Measurements from ENCODE around the gene KY.

Gene KY

DNA sequence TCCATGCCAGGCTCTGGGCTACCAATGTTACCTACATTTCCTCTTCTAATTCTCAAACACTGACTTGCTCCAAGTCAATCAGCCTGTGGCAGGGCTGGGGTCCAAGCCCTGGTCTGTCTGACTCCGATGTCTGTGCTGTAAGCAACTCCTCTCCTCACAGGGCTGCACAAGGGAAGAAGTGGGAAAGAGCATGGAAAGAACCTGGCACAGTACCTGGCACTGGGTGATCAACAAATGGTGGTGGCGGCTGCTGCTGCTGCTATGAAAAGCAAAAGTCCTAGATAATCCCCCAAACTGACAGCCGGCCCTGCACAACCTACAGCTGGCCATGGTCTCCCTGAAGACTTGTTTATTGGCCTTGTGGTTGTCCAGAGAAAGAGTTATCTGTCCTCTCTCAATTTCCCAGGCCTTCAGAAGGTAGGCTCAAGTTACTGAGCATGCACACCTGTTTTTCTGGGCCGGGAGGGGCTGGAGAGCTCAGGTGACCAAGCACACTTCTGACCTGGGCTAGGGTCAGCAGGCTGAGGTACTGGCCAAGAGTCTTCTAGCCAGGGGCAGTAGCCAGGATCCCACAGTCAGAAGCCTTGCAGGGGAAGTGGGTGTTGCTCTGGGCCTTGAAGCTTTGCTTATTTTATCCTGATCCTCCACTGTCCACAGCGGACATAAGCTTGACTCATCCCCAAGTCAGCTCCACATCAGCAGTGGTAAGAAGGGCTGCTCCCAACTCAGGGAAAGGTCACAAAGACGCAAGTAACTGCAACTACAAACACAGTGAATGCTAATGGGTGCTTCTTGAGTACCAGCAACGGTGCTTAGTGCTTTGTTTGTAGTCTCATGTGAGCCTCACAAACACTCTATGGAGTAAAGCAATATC, 35.3 kb upstream of the KY start:
- DNase-seq: no peak
- H3K4me1 ChIP-seq: no peaks in the 10 kb centered on the region
- TF ChIP-seq, protein P1, sequence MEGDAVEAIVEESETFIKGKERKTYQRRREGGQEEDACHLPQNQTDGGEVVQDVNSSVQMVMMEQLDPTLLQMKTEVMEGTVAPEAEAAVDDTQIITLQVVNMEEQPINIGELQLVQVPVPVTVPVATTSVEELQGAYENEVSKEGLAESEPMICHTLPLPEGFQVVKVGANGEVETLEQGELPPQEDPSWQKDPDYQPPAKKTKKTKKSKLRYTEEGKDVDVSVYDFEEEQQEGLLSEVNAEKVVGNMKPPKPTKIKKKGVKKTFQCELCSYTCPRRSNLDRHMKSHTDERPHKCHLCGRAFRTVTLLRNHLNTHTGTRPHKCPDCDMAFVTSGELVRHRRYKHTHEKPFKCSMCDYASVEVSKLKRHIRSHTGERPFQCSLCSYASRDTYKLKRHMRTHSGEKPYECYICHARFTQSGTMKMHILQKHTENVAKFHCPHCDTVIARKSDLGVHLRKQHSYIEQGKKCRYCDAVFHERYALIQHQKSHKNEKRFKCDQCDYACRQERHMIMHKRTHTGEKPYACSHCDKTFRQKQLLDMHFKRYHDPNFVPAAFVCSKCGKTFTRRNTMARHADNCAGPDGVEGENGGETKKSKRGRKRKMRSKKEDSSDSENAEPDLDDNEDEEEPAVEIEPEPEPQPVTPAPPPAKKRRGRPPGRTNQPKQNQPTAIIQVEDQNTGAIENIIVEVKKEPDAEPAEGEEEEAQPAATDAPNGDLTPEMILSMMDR (IDR thresholded peaks at IDR 0.05): no peak
- no peaks in the 10 kb centered on the region for H3K36me3 ChIP-seq
- intact Hi-C loops (cut with DNase I; ENCODE audit: low total_unique reads): no loop called here
- H3K4me3 ChIP-seq: no peak overlapping the region
- no peak overlapping the region for H3K27ac ChIP-seq
- H3K27me3 ChIP-seq: no peaks in the 10 kb centered on the region
- no peaks in the 10 kb centered on the region for H3K9me3 ChIP-seq

- no peaks in the 10 kb centered on the region for H3K27me3 ChIP-seq
- TF ChIP-seq, protein P1 (IDR thresholded peaks at IDR 0.05): no peak
These were observed 31.5 kb upstream of the KY start for GRCh38 chr3:134682196-134682880.

GRCh38 chr3:134681522-134681900, 30.7 kb upstream of the KY start:
- Histone ChIP-seq H3K4me3 (no peak overlapping the region), H3K4me1 (peaks cover 0 to 10% (median 3%) of the 10 kb centered on the region in 4 donors), H3K27me3 (no peaks in the 10 kb centered on the region), H3K27ac (no peak overlapping the region), H3K36me3 (no peaks in the 10 kb centered on the region), H3K9me3 (no peaks in the 10 kb centered on the region)
- no peak for DNase-seq
- TF ChIP-seq, protein P1 (IDR thresholded peaks at IDR 0.05): no peak
- intact Hi-C loops (cut with DNase I; ENCODE audit: low total_unique reads): no loop called here

More at GRCh38 chr3:134682196-134682880, 31.5 kb upstream of the KY start:
- Histone ChIP-seq H3K4me3 (no peak overlapping the region), H3K36me3 (no peaks in the 10 kb centered on the region), H3K27ac (no peak overlapping the region), H3K4me1 (peaks cover 0 to 9% (median 3%) of the 10 kb centered on the region in 4 donors), H3K9me3 (no peaks in the 10 kb centered on the region)
- intact Hi-C loops (cut with DNase I; ENCODE audit: low total_unique reads): no loop called here
- DNase-seq: no peak

DNA sequence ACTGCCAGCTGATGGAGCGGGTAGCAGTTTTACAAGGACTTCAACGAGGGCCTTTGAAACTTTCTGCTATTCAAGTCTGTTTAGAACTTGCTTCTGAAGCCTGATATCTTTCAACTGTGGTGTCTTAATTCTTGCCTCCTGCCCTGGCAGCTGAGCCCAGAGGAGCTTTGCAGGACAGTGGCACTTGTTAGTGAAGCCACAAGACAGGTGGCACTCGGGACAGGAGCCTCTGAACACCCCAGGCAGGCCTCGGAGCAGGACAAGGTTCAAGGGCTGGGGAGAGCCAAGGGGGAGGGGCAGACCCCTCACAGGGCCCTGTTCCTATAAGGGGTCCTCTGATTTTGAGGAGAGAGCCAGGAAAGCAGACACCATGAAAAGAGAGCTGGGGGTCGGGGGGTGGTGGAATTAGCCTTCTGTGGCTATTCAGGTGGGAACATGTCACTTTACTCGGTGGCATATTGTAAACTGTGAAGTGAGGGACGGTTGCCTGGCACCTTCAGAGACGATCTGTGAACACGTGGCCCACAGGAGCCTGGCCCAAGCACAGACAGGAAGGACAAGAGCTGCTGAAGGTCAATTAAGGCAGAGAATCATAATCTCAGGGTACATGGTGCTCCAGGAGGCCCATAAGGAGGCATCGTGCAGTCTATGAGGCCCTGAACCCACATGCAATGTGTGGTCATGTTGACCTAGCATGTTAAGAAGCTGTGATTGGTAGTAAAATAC, 30.1 kb upstream of the KY start:
- no peak for DNase-seq
- no peaks in the 10 kb centered on the region for H3K27me3 ChIP-seq
- H3K4me1 ChIP-seq: peaks cover 0 to 10% (median 3%) of the 10 kb centered on the region in 4 donors
- intact Hi-C loops (cut with DNase I; ENCODE audit: low total_unique reads): no loop called here
- no peaks in the 10 kb centered on the region for H3K9me3 ChIP-seq
- no peaks in the 10 kb centered on the region for H3K36me3 ChIP-seq
- no peak overlapping the region for H3K4me3 ChIP-seq
- H3K27ac ChIP-seq: no peak overlapping the region
- TF ChIP-seq, protein P1 (IDR thresholded peaks at IDR 0.05): no peak

DNA sequence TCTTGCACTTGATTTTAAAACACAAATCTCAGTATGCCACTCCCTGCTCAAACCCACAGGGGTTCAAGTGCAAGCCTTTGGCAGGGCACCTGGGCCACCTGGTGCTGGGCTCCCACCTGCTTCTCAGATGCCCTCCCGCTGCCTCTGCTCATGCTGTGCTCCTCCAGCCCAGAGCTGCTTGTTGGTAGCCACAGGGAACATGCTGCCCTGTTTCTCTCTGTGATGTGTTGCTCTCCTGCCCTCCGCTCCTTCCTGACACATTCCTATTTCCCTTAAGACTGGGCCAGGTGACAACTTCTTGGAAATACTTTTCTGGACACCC, 27.1 kb upstream of the KY start:
- Histone ChIP-seq H3K27me3 (no peaks in the 10 kb centered on the region), H3K4me1 (peaks cover 0 to 10% (median 3%) of the 10 kb centered on the region in 4 donors), H3K4me3 (no peak overlapping the region), H3K9me3 (peaks cover 0 to 16% (median 11%) of the 10 kb centered on the region in 3 donors), H3K36me3 (no peaks in the 10 kb centered on the region), H3K27ac (no peak overlapping the region)
- TF ChIP-seq, protein P1 (IDR thresholded peaks at IDR 0.05): no peak
- intact Hi-C loops (cut with DNase I; ENCODE audit: low total_unique reads): loop anchor here (5.0 kb wide), 1 partner anchor 76 kb away; no protein-coding TSS in a partner anchor
- DNase-seq: no peak

Data from tibial artery (tissue), 4 donors.